ENCODE measurements around the gene SMOC1. TPM values are rescaled to one million over a fixed set of nuclear protein-coding genes. Genes with fewer than 3 reads are reported as not detected.

Gene SMOC1
- total RNA-seq, 1 experiment from 2014 or later, result not detected

DNA sequence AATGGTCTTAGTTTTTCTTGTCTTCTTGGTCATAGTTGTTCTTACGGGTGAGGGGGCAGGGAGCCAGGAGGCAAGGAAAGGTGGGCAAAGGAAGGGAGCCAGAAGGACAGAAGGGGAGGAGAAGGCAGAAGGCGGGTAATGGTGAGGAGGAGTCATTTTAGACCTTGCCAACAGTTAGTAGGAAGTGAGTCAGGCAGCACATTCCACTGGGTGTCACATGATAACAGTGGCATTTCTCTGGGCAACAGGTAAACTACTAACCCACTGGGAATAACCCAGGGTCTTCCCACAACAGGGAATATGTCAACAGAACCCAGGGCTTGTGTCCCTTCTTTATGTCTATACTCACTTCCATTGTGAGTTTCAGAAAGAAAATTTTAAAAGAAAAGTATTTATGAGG, 181.9 kb downstream of the SMOC1 start:
- CTCF ChIA-PET, result no interaction called here
- H3K9me3 ChIP-seq (ENCODE audit: low read length), result no peaks in the 10 kb centered on the region
- no peak overlapping the region for H3K27ac ChIP-seq (ENCODE audit: low read length)
- POLR2A ChIA-PET (ENCODE audit: unreplicated experiment), result no interaction called here
- ATAC-seq (peak; percentile 94), DNase-seq (peak; percentile 56)
- TF ChIP-seq EZH2 (IDR thresholded peaks at IDR 0.05; ENCODE audit: low read length, unreplicated experiment), result no peak
- TF ChIP-seq EZH2phosphoT487 (IDR thresholded peaks at IDR 0.05; ENCODE audit: borderline replicate concordance, low read length), result no peak
- TF ChIP-seq, protein P1, sequence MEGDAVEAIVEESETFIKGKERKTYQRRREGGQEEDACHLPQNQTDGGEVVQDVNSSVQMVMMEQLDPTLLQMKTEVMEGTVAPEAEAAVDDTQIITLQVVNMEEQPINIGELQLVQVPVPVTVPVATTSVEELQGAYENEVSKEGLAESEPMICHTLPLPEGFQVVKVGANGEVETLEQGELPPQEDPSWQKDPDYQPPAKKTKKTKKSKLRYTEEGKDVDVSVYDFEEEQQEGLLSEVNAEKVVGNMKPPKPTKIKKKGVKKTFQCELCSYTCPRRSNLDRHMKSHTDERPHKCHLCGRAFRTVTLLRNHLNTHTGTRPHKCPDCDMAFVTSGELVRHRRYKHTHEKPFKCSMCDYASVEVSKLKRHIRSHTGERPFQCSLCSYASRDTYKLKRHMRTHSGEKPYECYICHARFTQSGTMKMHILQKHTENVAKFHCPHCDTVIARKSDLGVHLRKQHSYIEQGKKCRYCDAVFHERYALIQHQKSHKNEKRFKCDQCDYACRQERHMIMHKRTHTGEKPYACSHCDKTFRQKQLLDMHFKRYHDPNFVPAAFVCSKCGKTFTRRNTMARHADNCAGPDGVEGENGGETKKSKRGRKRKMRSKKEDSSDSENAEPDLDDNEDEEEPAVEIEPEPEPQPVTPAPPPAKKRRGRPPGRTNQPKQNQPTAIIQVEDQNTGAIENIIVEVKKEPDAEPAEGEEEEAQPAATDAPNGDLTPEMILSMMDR (conservative IDR thresholded peaks at IDR 0.05; ENCODE audit: low read depth, low read length), result no peak
- no peaks in the 10 kb centered on the region for H3K9me2 ChIP-seq (replicated peaks; ENCODE audit: low read length)
- intact Hi-C loops (cut with micrococcal nuclease), result no loop called here
- H3F3A ChIP-seq (ENCODE audit: low read length, unreplicated experiment), result no peaks in the 10 kb centered on the region
- H3K27me3 ChIP-seq (ENCODE audit: low read length), result peaks cover 43% of the 10 kb centered on the region
- no peak overlapping the region for H3K4me2 ChIP-seq (ENCODE audit: low read length)
- H2AFZ ChIP-seq (ENCODE audit: low read length), result no peak overlapping the region
- BruUV-seq (replicated peaks), result no TSS peak
- no peak overlapping the region for H3K4me3 ChIP-seq (ENCODE audit: low read length)
- H3K9ac ChIP-seq (ENCODE audit: low read length), result no peak overlapping the region
- H3K36me3 ChIP-seq (ENCODE audit: low read depth, low read length), result no peaks in the 10 kb centered on the region
- peaks cover 10% of the 10 kb centered on the region for H3K4me1 ChIP-seq (ENCODE audit: insufficient read depth, low read length)
- H4K20me1 ChIP-seq (ENCODE audit: low read length), result no peaks in the 10 kb centered on the region
- H3K79me2 ChIP-seq (ENCODE audit: low read length), result no peaks in the 10 kb centered on the region

DNA sequence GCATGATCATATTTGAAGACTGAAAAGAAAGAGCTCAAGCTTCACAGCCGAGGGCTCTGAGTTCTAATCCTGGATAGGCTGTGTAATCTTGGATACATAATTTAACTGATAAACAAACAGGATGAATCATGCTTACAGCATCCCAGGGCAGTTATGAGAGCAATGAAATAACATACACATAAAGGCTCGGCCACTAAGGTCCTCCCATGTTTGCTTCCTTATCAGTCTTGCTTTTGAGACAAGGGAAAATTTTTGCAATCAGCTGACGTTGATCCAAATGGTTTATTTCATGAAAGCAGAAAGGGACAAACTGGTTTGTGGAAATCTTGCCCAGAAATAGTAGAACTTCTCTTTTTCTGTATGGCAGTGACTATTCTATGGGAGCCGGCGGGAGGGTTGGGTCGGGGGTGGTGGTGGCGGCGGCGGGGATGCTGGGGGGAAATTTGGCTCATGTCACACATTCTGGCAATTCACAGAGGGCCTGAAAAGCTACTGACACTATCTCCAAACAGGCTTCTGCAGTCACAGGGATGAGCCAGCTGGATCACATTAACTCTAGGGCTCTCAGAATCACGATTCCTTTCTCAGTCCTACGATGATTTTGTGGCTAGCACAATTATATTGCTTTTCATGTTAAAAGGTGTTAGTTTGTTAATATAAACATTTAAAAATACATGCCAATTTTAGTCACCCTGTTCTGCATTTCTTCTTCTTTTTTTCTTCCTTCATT, 185.1 kb downstream of the SMOC1 start:
- POLR2A ChIA-PET (ENCODE audit: unreplicated experiment), result no interaction called here
- TF ChIP-seq EZH2phosphoT487 (IDR thresholded peaks at IDR 0.05; ENCODE audit: borderline replicate concordance, low read length) (no peak), EZH2 (IDR thresholded peaks at IDR 0.05; ENCODE audit: low read length, unreplicated experiment) (no peak)
- TF ChIP-seq, protein P1 (conservative IDR thresholded peaks at IDR 0.05; ENCODE audit: low read depth, low read length), result no peak
- ATAC-seq (no peak), DNase-seq (no peak)
- no peaks in the 10 kb centered on the region for H3K9me3 ChIP-seq (ENCODE audit: low read length)
- H2AFZ ChIP-seq (ENCODE audit: low read length), result no peak overlapping the region
- H3K79me2 ChIP-seq (ENCODE audit: low read length), result no peaks in the 10 kb centered on the region
- peaks cover 36% of the 10 kb centered on the region for H3K27me3 ChIP-seq (ENCODE audit: low read length)
- no TSS peak for BruUV-seq (replicated peaks)
- no peaks in the 10 kb centered on the region for H4K20me1 ChIP-seq (ENCODE audit: low read length)
- intact Hi-C loops (cut with micrococcal nuclease), result no loop called here
- no peaks in the 10 kb centered on the region for H3K36me3 ChIP-seq (ENCODE audit: low read depth, low read length)
- no peak overlapping the region for H3K4me3 ChIP-seq (ENCODE audit: low read length)
- no peak overlapping the region for H3K4me2 ChIP-seq (ENCODE audit: low read length)
- peaks cover 10% of the 10 kb centered on the region for H3K4me1 ChIP-seq (ENCODE audit: insufficient read depth, low read length)
- H3K9ac ChIP-seq (ENCODE audit: low read length), result no peak overlapping the region
- H3K9me2 ChIP-seq (replicated peaks; ENCODE audit: low read length), result no peaks in the 10 kb centered on the region
- H3F3A ChIP-seq (ENCODE audit: low read length, unreplicated experiment), result no peaks in the 10 kb centered on the region
- CTCF ChIA-PET, result no interaction called here
- H3K27ac ChIP-seq (ENCODE audit: low read length), result no peak overlapping the region

DNA sequence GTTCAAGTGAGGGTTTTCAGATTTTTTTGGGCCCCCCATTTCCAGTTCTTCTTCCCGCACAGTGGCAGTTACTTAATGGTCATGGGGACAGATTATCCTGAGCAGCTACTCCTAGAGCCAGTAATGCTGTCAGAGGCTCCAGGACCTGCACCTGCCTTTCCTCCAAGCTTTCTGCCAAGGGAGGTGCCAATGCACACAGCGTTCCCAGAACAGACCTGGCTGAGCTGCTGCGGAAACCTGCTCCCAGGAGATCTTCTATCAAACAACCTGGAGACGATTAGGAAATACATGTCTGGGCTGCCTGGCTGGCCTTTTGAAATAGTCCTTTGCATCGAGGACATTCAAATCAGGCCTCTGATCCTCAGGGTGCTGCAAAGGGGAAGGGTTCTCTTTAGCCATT, 188.6 kb downstream of the SMOC1 start:
- Histone ChIP-seq H2AFZ (ENCODE audit: low read length) (no peak overlapping the region), H3K4me2 (ENCODE audit: low read length) (no peak overlapping the region), H3K27me3 (ENCODE audit: low read length) (peaks cover 62% of the 10 kb centered on the region), H3K4me1 (ENCODE audit: insufficient read depth, low read length) (no peaks in the 10 kb centered on the region), H4K20me1 (ENCODE audit: low read length) (no peaks in the 10 kb centered on the region), H3K9me3 (ENCODE audit: low read length) (no peaks in the 10 kb centered on the region), H3F3A (ENCODE audit: low read length, unreplicated experiment) (no peaks in the 10 kb centered on the region), H3K4me3 (ENCODE audit: low read length) (no peak overlapping the region), H3K27ac (ENCODE audit: low read length) (no peak overlapping the region), H3K36me3 (ENCODE audit: low read depth, low read length) (no peaks in the 10 kb centered on the region), H3K79me2 (ENCODE audit: low read length) (no peaks in the 10 kb centered on the region), H3K9ac (ENCODE audit: low read length) (no peak overlapping the region), H3K9me2 (replicated peaks; ENCODE audit: low read length) (no peaks in the 10 kb centered on the region)
- no TSS peak for BruUV-seq (replicated peaks)
- intact Hi-C loops (cut with micrococcal nuclease), result no loop called here
- TF ChIP-seq EZH2 (IDR thresholded peaks at IDR 0.05; ENCODE audit: low read length, unreplicated experiment) (no peak), EZH2phosphoT487 (IDR thresholded peaks at IDR 0.05; ENCODE audit: borderline replicate concordance, low read length) (no peak)
- TF ChIP-seq, protein P1 (conservative IDR thresholded peaks at IDR 0.05; ENCODE audit: low read depth, low read length), result no peak
- ATAC-seq (no peak), DNase-seq (no peak)
- ChIA-PET POLR2A (ENCODE audit: unreplicated experiment) (no interaction called here), CTCF (interaction anchor here (0.5 to 0.8 kb wide), 2 partner anchors 15 to 40 kb away, joined by 3 read pairs; no protein-coding TSS in a partner anchor)

All from PC-3 (cell line).